H9 (cell line): ENCODE data around the gene LPGAT1. TPM values are rescaled to one million over a fixed set of nuclear protein-coding genes. Genes with fewer than 3 reads are reported as not detected.

Experiments
- DNase-seq: peaks from one replicate; pipeline ENCODE4 v3.0.0-alpha.2; 2017
- H2AFZ ChIP-seq: one replicate; pipeline ENCODE4 v1.6.1; 2013; ENCODE audit warnings: mild to moderate bottlenecking, low read length, control low read depth, moderate library complexity
- H2AK5ac ChIP-seq: 2 replicates; pipeline ENCODE4 v1.6.1; 2013; ENCODE audit warnings: low read length, control low read depth, mixed read lengths; ENCODE audit not compliant: insufficient read length
- H2BK120ac ChIP-seq: one replicate; pipeline ENCODE4 v1.6.1; 2013; ENCODE audit warnings: low read depth, mild to moderate bottlenecking, low read length, control low read depth, inconsistent platforms; ENCODE audit not compliant: poor library complexity, severe bottlenecking
- H2BK12ac ChIP-seq: 2 replicates; pipeline ENCODE4 v1.6.1; 2013; ENCODE audit warnings: low read length, control low read depth, mixed read lengths, low read depth; ENCODE audit not compliant: insufficient read length
- H2BK15ac ChIP-seq: 2 replicates; pipeline ENCODE4 v1.6.1; 2013; ENCODE audit warnings: low read depth, low read length, control low read depth
- H2BK20ac ChIP-seq: one replicate; pipeline ENCODE4 v1.6.1; 2013; ENCODE audit warnings: low read depth, mild to moderate bottlenecking, low read length, control low read depth, inconsistent platforms; ENCODE audit not compliant: poor library complexity, severe bottlenecking
- H2BK5ac ChIP-seq: 2 replicates; pipeline ENCODE4 v1.6.1; 2013; ENCODE audit warnings: low read length, control low read depth, mixed read lengths; ENCODE audit not compliant: insufficient read length
- H3K14ac ChIP-seq: 2 replicates; pipeline ENCODE4 v1.6.1; 2013; ENCODE audit warnings: low read length, control low read depth; ENCODE audit not compliant: insufficient read depth
- H3K18ac ChIP-seq: 2 replicates; pipeline ENCODE4 v1.6.1; 2013; ENCODE audit warnings: low read depth, mild to moderate bottlenecking, mixed read lengths, low read length, control low read depth; ENCODE audit not compliant: insufficient read length
- H3K23ac ChIP-seq: 2 replicates; pipeline ENCODE4 v1.6.1; 2013; ENCODE audit warnings: low read length, control low read depth, mixed read lengths, low read depth; ENCODE audit not compliant: insufficient read length
- H3K23me2 ChIP-seq: 2 replicates; pipeline ENCODE4 v1.6.1; 2013; ENCODE audit warnings: low read depth, mild to moderate bottlenecking, mixed read lengths, low read length, control low read depth; ENCODE audit not compliant: insufficient read length, poor library complexity, severe bottlenecking
- H3K27ac ChIP-seq: 2 replicates; pipeline ENCODE4 v1.5.1; 2013; ENCODE audit warnings: low read length, control low read depth, mixed read lengths, low read depth; ENCODE audit not compliant: insufficient read length
- H3K27me3 ChIP-seq: 2 replicates; pipeline ENCODE4 v1.6.1; 2013; ENCODE audit warnings: low read length, control low read depth, inconsistent platforms; ENCODE audit not compliant: insufficient read depth
- H3K4ac ChIP-seq: 2 replicates; pipeline ENCODE4 v1.6.1; 2013; ENCODE audit warnings: low read depth, mild to moderate bottlenecking, control low read depth, inconsistent platforms, low read length, moderate library complexity
- H3K4me1 ChIP-seq: 2 replicates; pipeline ENCODE4 v1.6.1; 2013; ENCODE audit warnings: low read length, control low read depth, inconsistent platforms; ENCODE audit not compliant: insufficient read depth
- H3K4me2 ChIP-seq: 2 replicates; pipeline ENCODE4 v1.6.1; 2013; ENCODE audit warnings: low read length, control low read depth, mixed read lengths; ENCODE audit not compliant: insufficient read length, insufficient read depth
- H3K56ac ChIP-seq: 2 replicates; pipeline ENCODE4 v1.6.1; 2013; ENCODE audit warnings: low read depth, mild to moderate bottlenecking, mixed read lengths, low read length, control low read depth; ENCODE audit not compliant: insufficient read length
- H3K79me1 ChIP-seq: 2 replicates; pipeline ENCODE4 v1.6.1; 2013; ENCODE audit warnings: low read depth, mild to moderate bottlenecking, moderate library complexity, low read length, control low read depth, inconsistent platforms; ENCODE audit not compliant: insufficient read depth, poor library complexity, severe bottlenecking
- H3K79me2 ChIP-seq: 2 replicates; pipeline ENCODE4 v1.6.1; 2013; ENCODE audit warnings: low read length, control low read depth, inconsistent platforms; ENCODE audit not compliant: insufficient read depth
- H3K9ac ChIP-seq: 2 replicates; pipeline ENCODE4 v1.6.1; 2013; ENCODE audit warnings: low read length, control low read depth, mixed read lengths; ENCODE audit not compliant: insufficient read length; ENCODE audit errors: extremely low read depth
- H3K9me3 ChIP-seq: one replicate; pipeline ENCODE4 v1.6.1; 2013; ENCODE audit warnings: low read depth, low read length, inconsistent platforms; ENCODE audit not compliant: control insufficient read depth
- H3T11ph ChIP-seq: one replicate; pipeline ENCODE4 v1.6.1; 2013; ENCODE audit warnings: mild to moderate bottlenecking, low read length, control low read depth, inconsistent platforms
- H4K20me1 ChIP-seq: one replicate; pipeline ENCODE4 v1.6.1; 2013; ENCODE audit not compliant: control insufficient read depth, insufficient read length, insufficient read depth
- H4K5ac ChIP-seq: 2 replicates; pipeline ENCODE4 v1.6.1; 2013; ENCODE audit warnings: low read depth, mild to moderate bottlenecking, mixed read lengths, low read length, control low read depth; ENCODE audit not compliant: insufficient read length
- H4K8ac ChIP-seq: replicated peaks from 2 replicates; pipeline ENCODE4 v1.6.1; 2013; ENCODE audit warnings: low read length, control low read depth, mixed read lengths, low read depth; ENCODE audit not compliant: insufficient read length
- H4K91ac ChIP-seq: 2 replicates; pipeline ENCODE4 v1.6.1; 2013; ENCODE audit warnings: low read depth, mild to moderate bottlenecking, moderate library complexity, mixed read lengths, low read length, control low read depth; ENCODE audit not compliant: insufficient read length
- H3K27ac Mint-ChIP-seq, 3 experiments: 2 replicates in 2 of 3; 3 replicates in 1 of 3; pipeline ENCODE4 v1.8.0; 2020 to 2021; ENCODE audit warnings: mixed read lengths in 3 of 3, mild to moderate bottlenecking in 1 of 3, moderate library complexity in 1 of 3
- H3K27me3 Mint-ChIP-seq: 2 replicates; pipeline ENCODE4 v1.8.0; 2021; ENCODE audit warnings: low read depth, mild to moderate bottlenecking, moderate library complexity, mixed read lengths
- H3K36me3 Mint-ChIP-seq, 3 experiments: 2 replicates in 2 of 3; 3 replicates in 1 of 3; pipeline ENCODE4 v1.8.0; 2020 to 2021; ENCODE audit warnings: low read depth in 3 of 3, mixed read lengths in 3 of 3; ENCODE audit not compliant: insufficient read depth in 1 of 3
- H3K4me1 Mint-ChIP-seq, 2 experiments: 2 replicates each; pipeline ENCODE4 v1.8.0; 2020; ENCODE audit warnings: mixed read lengths in 2 of 2
- H3K4me3 Mint-ChIP-seq, 2 experiments: 2 replicates in 1 of 2; 3 replicates in 1 of 2; pipeline ENCODE4 v1.8.0; 2020 to 2021; ENCODE audit warnings: mild to moderate bottlenecking in 2 of 2, mixed read lengths in 2 of 2, moderate library complexity in 1 of 2
- H3K9me3 Mint-ChIP-seq, 2 experiments: 2 replicates in 1 of 2; 3 replicates in 1 of 2; pipeline ENCODE4 v1.8.0; 2020; ENCODE audit warnings: mild to moderate bottlenecking in 2 of 2, mixed read lengths in 2 of 2, moderate library complexity in 1 of 2
- CTCF ChIP-seq: fragments of 200-600 bp; sonication (generic); conservative IDR thresholded peaks from 3 replicates; pipeline ENCODE4 v1.8.0; 2021; ENCODE audit warnings: antibody characterized with exemption, mild to moderate bottlenecking
- WGBS: extraction: QIAGEN DNeasy Blood & Tissue Kit; methylation state at CpG from one replicate; pipeline ENCODE4 v1.1.7; 2013; ENCODE audit warnings: missing lambda C conversion rate, low lambda C conversion rate, mixed read lengths; ENCODE audit not compliant: insufficient read length; ENCODE audit errors: extremely low coverage; 5-methylcytosine and 5-hydroxymethylcytosine counted together
- total RNA-seq: library from RNA; stranded (reverse); gene quantifications from 2 replicates; pipeline ENCODE4 v1.2.1, GENCODE V29; 2021

Gene LPGAT1
- total RNA-seq, 1 experiment from 2014 or later = 12.2 TPM

- H4K91ac ChIP-seq = no peak overlapping the region
- H3K23me2 ChIP-seq = no peaks in the 10 kb centered on the region
- WGBS = no CpG with 5 or more reads among the region's 9 CpGs
- no peak overlapping the region for H3K27ac ChIP-seq
- no peak overlapping the region for H2BK5ac ChIP-seq
- H3K4ac ChIP-seq = no peak overlapping the region
- H3K14ac ChIP-seq = no peak overlapping the region
- no peaks in the 10 kb centered on the region for H3K79me1 ChIP-seq
- peak; percentile 45 for TF ChIP-seq CTCF
- H3K79me2 ChIP-seq = no peaks in the 10 kb centered on the region
- H2BK15ac ChIP-seq = no peak overlapping the region
- H2BK120ac ChIP-seq = no peak overlapping the region
- no peak for DNase-seq
- no peaks in the 10 kb centered on the region for H3K4me1 ChIP-seq
- H2AK5ac ChIP-seq = no peak overlapping the region
- H3K18ac ChIP-seq = no peak overlapping the region
- H2AFZ ChIP-seq = no peak overlapping the region
- H4K5ac ChIP-seq = no peak overlapping the region
- no peaks in the 10 kb centered on the region for H3K9me3 Mint-ChIP-seq
- H3K56ac ChIP-seq = no peak overlapping the region
- H3K27ac Mint-ChIP-seq = 0 out of 7 replicates have a peak overlapping the region, but pooled peaks of 1 of the 3 experiments have one; percentile 80
- H4K20me1 ChIP-seq = no peaks in the 10 kb centered on the region
- H3K4me1 Mint-ChIP-seq = peaks cover 12 to 18% of the 10 kb centered on the region in 2 experiments
- H3K27me3 ChIP-seq = no peaks in the 10 kb centered on the region
- no peaks in the 10 kb centered on the region for H3K27me3 Mint-ChIP-seq
- no peaks in the 10 kb centered on the region for H3K9me3 ChIP-seq
- H3K9ac ChIP-seq = no peak overlapping the region
- no peak overlapping the region for H3K23ac ChIP-seq
- H2BK12ac ChIP-seq = no peak overlapping the region
- no peaks in the 10 kb centered on the region for H3K36me3 Mint-ChIP-seq
- no peak overlapping the region for H3K4me3 Mint-ChIP-seq
- H2BK20ac ChIP-seq = no peak overlapping the region
- H3K4me2 ChIP-seq = no peak overlapping the region
- H3T11ph ChIP-seq = no peak overlapping the region
- H4K8ac ChIP-seq = no peak overlapping the region
Observed at GRCh38 chr1:211741116-211741515, 89.4 kb downstream of the LPGAT1 start.
